Stimulated activated memory B cell treated with anti-CD40 and anti-IgM and Interleukin-4, amounts not matched to agents 10 μg/mL and 1 μg/mL and 100 μg/mL, for 72 hours (primary cell): ENCODE results near the gene KIRREL1.
A peak's percentile ranks its signal among the peaks of the same experiment; 100 is the strongest.

Source experiments
- ATAC-seq: fragments of 150-1000 bp; cut with Tn5 transposase; 2 replicates; pipeline ENCODE4 v1.10.0; 2021
- H3K27ac Mint-ChIP-seq: one replicate; pipeline ENCODE4 v1.8.0; 2022; ENCODE audit warnings: mild to moderate bottlenecking, mixed read lengths
- H3K27me3 Mint-ChIP-seq: one replicate; pipeline ENCODE4 v1.8.0; 2022; ENCODE audit warnings: mixed read lengths
- H3K36me3 Mint-ChIP-seq: one replicate; pipeline ENCODE4 v1.8.0; 2022; ENCODE audit warnings: mixed read lengths
- H3K4me1 Mint-ChIP-seq: one replicate; pipeline ENCODE4 v1.8.0; 2022; ENCODE audit warnings: mixed read lengths
- H3K4me3 Mint-ChIP-seq: one replicate; pipeline ENCODE4 v1.8.0; 2022; ENCODE audit warnings: mild to moderate bottlenecking, moderate library complexity, mixed read lengths
- H3K9me3 Mint-ChIP-seq: one replicate; pipeline ENCODE4 v1.8.0; 2022; ENCODE audit warnings: mixed read lengths

KIRREL1 gene

DNA sequence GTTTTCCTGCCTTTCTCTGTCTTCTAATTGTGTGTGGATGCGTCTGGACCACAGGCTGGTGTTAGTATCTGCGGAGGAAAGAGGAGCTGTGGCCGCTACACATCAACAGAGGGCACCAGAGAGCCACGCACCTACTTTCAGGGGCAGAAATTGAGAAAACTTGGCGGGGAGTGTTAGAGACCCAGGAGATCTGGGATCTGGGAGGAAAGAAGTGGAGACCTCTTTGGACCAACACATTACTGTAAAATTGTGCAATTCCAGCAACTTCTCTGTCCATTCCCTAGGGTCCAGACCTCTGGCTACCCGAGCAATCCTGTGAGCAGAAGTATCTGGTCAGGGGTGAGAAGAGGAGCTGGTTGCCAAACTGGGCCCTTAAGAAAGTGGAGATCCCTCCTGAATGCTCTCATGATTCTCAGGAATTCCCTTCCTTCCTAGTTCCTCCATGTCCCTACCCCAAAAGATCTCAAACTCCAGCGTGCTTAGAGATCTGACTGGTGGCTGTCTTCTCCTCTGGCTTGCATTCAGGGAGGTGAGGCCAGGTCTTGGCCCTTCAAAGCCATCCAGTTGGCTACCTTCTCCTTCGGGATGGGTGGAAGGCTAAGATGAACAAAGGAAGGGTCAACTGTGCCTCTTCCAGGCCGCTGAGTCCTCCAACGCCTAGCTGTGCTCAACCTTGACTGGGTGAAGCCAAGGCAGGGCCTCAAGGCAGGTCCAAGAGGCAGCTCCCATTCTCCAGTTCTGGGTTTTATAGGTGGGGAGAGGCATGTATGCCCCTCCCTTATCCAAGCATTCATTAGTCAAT lies 1.2 kb upstream of the KIRREL1 start:
- Mint-ChIP-seq H3K27ac (no peak overlapping the region), H3K4me3 (peak overlapping the region; percentile 7), H3K36me3 (no peaks in the 10 kb centered on the region), H3K9me3 (no peaks in the 10 kb centered on the region), H3K27me3 (peaks cover 74% of the 10 kb centered on the region), H3K4me1 (peaks cover 13% of the 10 kb centered on the region)
- ATAC-seq, result peak; percentile 65

DNA sequence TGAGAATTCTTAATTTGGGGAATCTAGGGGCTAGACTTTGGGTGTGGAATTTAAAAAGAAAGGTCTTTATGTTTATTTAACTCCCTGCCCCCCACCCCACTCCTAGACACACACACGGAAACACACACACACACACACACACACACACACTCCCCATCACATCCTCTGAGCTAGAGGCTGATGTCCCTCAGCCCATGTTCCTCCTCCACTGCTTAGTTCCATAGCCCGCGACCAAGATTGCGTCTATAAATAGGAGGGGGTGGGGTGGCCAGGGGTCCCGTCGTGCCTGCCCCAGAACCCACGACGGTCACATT lies 655 bp upstream of the KIRREL1 start:
- Mint-ChIP-seq H3K4me3 (peak overlapping the region; percentile 79), H3K36me3 (no peaks in the 10 kb centered on the region), H3K27me3 (peaks cover 70% of the 10 kb centered on the region), H3K9me3 (no peaks in the 10 kb centered on the region), H3K4me1 (peaks cover 13% of the 10 kb centered on the region), H3K27ac (peak overlapping the region; percentile 46)
- ATAC-seq, result no peak

DNA sequence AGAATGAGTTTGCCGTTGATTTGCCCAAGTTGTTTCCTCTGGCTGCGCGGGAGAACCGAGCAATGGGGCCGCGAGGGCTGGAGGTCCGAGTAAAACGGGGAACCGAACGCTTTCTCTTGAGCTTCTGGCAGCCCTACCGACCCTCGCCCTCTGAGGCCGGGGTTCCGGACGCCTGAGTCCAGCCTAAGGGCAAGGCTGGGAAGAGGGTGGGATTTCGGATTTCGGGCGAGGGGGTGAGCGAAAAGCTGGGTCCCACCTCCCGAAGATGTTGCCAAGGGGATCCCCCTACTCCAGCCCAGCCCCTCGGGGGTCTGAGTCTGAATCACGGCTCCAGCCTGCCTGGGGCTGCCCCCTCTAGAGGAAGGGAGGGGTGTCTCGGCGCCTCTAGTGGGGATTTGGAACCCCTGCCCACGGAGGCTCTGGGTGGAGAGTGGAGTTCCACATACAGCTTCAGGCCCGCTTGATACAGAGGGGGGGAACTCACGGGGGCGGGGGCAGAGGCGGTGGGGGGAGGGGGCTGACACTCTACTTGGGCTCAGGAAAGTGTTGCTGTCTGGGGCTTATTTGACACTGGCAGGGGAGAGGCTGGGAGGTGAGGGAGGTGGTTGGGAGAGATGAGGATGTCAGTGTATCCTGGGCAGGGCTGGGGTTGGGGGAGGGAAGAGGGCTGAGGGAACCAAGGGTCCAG lies 617 bp downstream of the KIRREL1 start:
- H3K4me3 Mint-ChIP-seq, result peak overlapping the region; percentile 22
- peaks cover 13% of the 10 kb centered on the region for H3K4me1 Mint-ChIP-seq
- no peaks in the 10 kb centered on the region for H3K36me3 Mint-ChIP-seq
- H3K27me3 Mint-ChIP-seq, result peaks cover 64% of the 10 kb centered on the region
- ATAC-seq, result no peak
- H3K27ac Mint-ChIP-seq, result no peak overlapping the region
- H3K9me3 Mint-ChIP-seq, result no peaks in the 10 kb centered on the region

DNA sequence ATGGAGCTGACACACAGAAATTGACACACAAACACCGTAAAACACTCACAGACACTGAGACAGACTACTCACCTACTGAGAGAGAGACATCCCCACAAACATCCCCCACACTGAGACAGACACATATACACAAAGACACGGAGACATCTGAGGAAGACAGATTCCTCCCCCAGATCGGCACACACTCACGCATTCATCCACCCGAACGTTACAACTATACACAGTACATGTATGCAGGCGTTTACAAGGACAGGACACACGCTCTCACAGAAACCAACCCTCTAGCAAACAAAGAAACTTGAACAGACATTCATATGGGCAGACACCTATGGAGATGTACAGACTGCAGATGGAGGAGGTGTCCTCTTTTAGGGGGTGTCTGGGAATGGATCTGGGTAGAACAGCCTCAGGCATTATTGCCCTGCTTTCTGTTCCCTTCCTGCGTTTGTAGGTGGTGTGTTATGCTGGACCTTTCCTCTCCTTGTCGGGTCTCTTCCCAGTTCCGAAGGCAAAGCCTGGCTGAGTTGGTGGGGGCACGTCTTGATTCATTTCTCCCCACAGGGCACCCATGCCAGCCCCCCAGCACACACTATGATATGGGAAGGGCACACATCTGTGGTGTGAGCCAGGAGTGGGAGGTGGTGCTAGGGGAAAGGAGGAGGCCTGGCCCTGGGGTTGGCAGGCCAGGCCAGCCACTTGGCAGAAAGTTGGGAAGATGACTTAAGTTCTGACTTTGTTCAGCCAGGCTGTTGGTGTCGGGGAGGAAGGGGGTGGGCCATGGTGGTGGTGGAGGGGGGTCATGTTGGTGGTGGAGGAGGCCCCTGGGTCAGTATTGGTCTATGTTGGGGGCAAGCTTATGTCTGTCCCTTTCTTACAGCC lies 1.5 kb downstream of the KIRREL1 start:
- no peak for ATAC-seq
- Mint-ChIP-seq H3K4me3 (no peak overlapping the region), H3K36me3 (no peaks in the 10 kb centered on the region), H3K27me3 (peaks cover 57% of the 10 kb centered on the region), H3K27ac (no peak overlapping the region), H3K9me3 (no peaks in the 10 kb centered on the region), H3K4me1 (peaks cover 13% of the 10 kb centered on the region)

DNA sequence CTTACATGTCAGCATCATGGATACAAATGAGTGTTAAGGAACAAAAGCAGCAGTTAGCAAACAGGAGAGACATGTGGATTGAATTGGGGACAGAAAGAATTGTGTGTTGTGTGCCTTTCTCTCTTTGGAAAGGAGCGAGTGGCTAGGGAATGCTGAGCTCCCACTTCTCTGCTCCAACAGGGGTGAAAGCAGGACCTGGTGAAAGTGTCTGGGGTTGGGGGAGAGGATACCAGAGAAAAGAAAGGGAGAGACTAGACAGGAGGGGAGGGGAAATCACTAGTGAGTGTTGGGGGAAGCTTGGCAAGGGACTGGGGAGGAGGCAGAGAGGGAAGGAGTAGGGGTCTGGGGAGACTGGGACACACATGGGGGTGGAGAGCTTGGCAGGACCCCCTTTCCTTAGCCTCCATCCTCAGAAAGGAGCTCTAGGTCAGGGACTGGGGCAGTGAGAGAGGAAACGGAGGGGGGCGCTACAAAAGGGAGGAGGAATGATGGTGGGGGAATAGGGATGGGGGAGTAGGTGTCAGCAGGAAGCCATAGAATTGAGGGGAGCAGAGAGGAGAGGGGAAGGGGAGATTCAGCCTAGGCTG lies 2.2 kb downstream of the KIRREL1 start:
- ATAC-seq, result no peak
- H3K4me1 Mint-ChIP-seq, result peaks cover 13% of the 10 kb centered on the region
- H3K27me3 Mint-ChIP-seq, result peaks cover 50% of the 10 kb centered on the region
- no peaks in the 10 kb centered on the region for H3K9me3 Mint-ChIP-seq
- H3K36me3 Mint-ChIP-seq, result no peaks in the 10 kb centered on the region
- H3K27ac Mint-ChIP-seq, result no peak overlapping the region
- H3K4me3 Mint-ChIP-seq, result no peak overlapping the region

DNA sequence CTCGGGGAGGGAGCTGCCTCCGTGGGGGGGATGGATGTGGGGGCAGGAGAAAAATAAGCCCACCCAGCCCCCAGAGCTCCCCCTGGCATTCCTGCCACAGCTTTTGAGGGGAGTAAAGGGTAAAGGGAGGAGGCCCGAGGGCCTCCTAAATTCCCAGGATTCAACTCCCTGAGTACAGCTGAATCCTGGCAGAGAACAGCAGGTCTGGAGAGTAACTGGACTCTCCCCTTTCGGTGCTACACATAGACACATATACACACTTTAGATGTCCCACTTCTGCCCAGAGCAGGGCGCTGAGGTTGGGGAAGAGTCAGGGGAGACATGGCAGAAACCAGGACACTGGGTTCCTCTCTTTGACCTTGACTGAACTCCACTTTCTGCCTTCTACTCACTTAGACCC lies 3.0 kb downstream of the KIRREL1 start:
- Mint-ChIP-seq H3K4me3 (no peak overlapping the region), H3K9me3 (no peaks in the 10 kb centered on the region), H3K27me3 (peaks cover 42% of the 10 kb centered on the region), H3K36me3 (no peaks in the 10 kb centered on the region), H3K4me1 (peaks cover 13% of the 10 kb centered on the region), H3K27ac (no peak overlapping the region)
- no peak for ATAC-seq

DNA sequence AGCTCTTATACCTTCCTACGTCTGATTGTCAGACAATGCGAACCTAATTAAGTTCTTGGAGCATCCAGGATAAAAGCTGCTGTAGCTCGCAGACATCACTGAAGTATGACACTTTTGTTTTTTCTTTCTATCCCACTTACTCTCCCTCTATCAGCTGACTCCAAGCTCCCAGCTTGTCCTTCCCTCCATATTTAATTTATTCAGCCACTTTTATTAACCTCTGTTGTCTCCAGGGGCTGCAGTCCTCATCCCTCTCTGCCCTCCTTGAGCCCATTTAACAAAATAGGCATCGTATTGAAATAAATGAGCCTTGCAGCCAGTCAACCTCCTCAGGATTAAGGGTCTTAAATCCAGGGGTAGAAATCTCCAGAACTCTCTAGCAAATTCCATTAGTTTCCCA lies 7.1 kb downstream of the KIRREL1 start:
- Mint-ChIP-seq H3K36me3 (no peaks in the 10 kb centered on the region), H3K4me3 (no peak overlapping the region), H3K4me1 (no peaks in the 10 kb centered on the region), H3K9me3 (no peaks in the 10 kb centered on the region), H3K27me3 (peaks cover 9% of the 10 kb centered on the region), H3K27ac (no peak overlapping the region)
- no peak for ATAC-seq

DNA sequence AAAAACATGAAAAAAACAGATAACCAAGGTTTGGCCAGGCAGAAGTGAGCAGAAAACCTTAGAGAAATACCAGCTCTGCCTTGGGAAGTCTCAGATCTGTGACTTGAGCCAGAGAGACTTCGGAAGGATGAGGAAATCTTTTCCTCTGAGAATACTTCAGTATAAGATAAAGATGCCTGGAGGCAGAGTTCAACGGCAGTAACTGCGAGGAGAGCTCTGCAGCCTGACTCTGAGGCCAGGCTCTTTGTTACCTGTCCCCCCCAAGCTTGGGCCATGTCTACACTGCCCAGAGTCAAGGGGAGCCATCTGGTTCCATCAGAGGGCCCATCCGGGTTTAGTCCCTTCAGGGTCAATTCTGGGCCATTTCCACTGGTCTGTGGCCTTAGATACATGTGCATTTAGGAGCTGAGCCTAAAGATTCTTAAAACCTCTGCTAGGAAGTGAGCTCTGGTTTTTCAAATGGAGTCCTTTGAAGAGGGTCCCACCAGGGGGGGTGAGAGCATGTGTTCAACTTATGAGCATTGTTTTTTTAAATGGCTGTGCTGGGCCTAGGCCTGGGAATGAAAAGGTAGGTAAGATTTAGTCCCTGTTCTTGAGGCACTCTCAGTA lies 8.7 kb downstream of the KIRREL1 start:
- no peaks in the 10 kb centered on the region for H3K9me3 Mint-ChIP-seq
- peaks cover 19% of the 10 kb centered on the region for H3K27me3 Mint-ChIP-seq
- no peak overlapping the region for H3K27ac Mint-ChIP-seq
- no peaks in the 10 kb centered on the region for H3K36me3 Mint-ChIP-seq
- H3K4me1 Mint-ChIP-seq, result no peaks in the 10 kb centered on the region
- no peak for ATAC-seq
- H3K4me3 Mint-ChIP-seq, result no peak overlapping the region

DNA sequence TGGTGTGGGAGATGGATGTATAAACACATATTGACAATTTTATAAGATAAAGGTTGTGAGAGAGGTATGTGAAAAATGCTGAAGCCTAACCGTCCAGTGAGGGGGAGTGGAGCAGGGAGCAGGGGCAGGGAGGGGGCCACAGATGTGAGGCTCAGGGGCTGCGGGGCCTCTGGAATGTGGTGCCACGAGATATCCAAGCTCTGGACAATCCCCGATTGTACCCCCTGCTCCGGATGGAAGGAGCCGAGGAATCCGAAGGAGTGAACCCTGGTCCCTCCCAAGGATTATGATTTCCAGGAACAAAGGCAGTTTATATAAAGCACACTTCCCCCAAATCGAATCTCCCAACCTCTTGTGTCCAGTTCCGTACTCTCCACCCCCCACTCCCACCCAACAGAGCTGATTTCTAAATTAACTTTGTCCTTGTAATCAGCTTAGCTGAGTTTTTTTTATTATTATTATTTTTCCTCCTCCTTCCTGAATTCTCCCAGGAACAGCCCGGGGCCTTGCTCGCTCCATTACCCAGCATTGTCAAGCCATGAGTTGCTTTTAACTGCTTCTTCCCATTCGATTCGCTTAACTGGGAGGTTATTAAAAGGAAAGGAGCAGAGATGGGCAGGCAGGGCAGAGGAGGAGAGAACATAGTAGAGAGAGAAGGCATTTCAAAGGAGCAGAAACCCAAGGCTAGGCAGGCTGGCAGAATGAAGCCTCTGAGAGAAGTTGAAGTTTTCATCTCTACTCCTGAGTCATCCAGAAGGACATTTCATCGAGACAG lies 9.4 kb downstream of the KIRREL1 start:
- no peak overlapping the region for H3K4me3 Mint-ChIP-seq
- ATAC-seq, result no peak
- H3K4me1 Mint-ChIP-seq, result no peaks in the 10 kb centered on the region
- peaks cover 26% of the 10 kb centered on the region for H3K27me3 Mint-ChIP-seq
- no peak overlapping the region for H3K27ac Mint-ChIP-seq
- no peaks in the 10 kb centered on the region for H3K36me3 Mint-ChIP-seq
- H3K9me3 Mint-ChIP-seq, result no peaks in the 10 kb centered on the region

DNA sequence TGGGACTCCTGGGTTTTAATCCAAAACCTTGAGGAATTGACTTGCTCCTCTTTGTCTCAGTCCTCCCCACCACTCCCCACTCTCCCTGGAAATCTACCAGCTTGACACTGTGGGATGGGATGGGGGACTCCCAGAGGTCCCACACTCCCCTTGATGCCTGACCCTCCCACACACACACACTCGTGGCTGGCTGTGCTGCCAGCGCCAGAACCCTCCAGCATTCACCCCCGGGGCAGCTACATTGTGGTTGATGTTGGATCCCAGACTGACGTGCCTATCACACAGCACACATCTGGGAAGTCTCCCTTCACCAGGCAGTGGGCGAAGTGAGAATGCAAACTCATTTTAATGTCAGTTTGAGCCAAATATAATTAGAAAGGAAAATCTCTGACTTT lies 10.0 kb downstream of the KIRREL1 start:
- no peaks in the 10 kb centered on the region for H3K36me3 Mint-ChIP-seq
- H3K4me3 Mint-ChIP-seq, result no peak overlapping the region
- H3K27ac Mint-ChIP-seq, result no peak overlapping the region
- no peak for ATAC-seq
- no peaks in the 10 kb centered on the region for H3K9me3 Mint-ChIP-seq
- peaks cover 32% of the 10 kb centered on the region for H3K27me3 Mint-ChIP-seq
- H3K4me1 Mint-ChIP-seq, result no peaks in the 10 kb centered on the region

DNA sequence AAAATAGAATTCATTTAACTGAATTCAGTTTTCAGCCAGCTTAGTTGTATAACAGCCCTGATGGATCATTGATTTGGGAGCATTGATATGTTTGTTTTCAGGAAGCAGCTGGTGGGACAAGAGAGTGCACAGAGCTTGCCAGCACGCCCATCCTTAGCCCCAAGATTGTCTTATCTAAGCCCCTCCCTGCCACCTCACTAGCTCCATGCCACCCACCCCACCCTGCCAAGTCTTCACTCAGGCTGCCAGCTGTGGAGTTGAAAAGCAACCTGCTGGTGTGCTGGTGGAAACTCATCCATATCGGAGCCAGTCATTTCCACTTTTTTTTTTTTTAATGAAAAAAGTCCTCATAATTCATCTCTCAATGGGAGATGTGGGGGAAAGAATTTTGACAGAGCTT lies 11.8 kb downstream of the KIRREL1 start:
- H3K36me3 Mint-ChIP-seq, result no peaks in the 10 kb centered on the region
- no peaks in the 10 kb centered on the region for H3K4me1 Mint-ChIP-seq
- H3K9me3 Mint-ChIP-seq, result no peaks in the 10 kb centered on the region
- H3K27me3 Mint-ChIP-seq, result peaks cover 36% of the 10 kb centered on the region
- no peak for ATAC-seq
- H3K4me3 Mint-ChIP-seq, result no peak overlapping the region
- H3K27ac Mint-ChIP-seq, result no peak overlapping the region

DNA sequence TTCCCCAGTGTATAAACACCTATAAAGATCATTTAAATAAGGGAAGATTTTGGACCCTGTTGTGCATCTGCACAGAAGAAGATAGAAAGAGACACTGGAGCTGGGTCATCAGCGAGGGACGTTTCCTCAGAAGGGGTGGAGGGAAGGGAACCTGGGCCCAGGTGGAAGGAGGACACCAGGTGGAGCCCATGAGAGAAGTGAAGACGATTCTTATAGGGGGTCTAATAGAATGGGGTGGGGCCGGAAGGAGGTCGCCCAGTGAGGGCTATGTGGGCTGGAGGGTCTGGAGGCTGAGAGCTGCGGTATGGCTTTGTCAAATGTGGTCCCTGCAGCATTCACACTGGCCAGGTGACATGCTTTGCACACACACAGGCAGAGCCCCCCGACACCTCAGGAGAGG lies 13.7 kb downstream of the KIRREL1 start:
- peaks cover 52% of the 10 kb centered on the region for H3K27me3 Mint-ChIP-seq
- H3K4me1 Mint-ChIP-seq, result no peaks in the 10 kb centered on the region
- no peaks in the 10 kb centered on the region for H3K9me3 Mint-ChIP-seq
- ATAC-seq, result no peak
- H3K36me3 Mint-ChIP-seq, result no peaks in the 10 kb centered on the region
- H3K4me3 Mint-ChIP-seq, result no peak overlapping the region
- no peak overlapping the region for H3K27ac Mint-ChIP-seq

DNA sequence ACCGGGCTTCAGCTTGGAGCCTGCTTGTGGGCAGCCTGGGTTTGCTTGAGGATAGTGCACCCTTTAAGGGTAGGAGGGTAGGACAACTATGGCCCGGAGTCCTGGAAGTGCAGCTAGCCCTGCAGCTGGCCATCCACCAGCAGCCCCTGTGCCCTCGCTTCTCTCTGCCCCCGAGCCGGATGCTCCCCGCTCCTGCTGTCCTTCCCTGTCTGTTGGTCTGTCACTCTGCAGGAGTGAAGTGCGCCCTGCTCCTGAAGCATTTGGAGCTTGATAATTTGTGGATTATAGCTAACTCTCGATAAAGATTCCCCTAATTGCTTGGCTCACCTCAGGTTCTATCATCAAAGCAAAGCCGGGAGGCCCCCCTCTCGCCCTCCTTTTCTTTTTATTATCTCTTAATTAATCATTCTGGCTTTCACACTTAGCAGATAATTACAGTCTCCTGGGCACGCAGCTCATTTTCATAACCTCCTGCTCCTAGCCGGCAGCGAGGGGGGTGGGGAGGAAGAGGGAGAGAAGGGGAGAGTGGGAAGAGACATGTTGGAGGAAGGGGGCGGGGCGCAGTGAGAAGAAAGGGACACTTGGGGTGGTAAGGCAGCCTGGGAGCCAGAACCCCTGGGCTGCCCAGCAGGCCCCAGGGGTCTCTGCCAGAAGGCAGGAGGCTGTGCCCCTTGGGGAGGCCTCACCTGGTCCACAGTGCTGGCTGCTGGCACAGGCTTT lies 14.4 kb downstream of the KIRREL1 start:
- Mint-ChIP-seq H3K9me3 (no peaks in the 10 kb centered on the region), H3K27me3 (peaks cover 52% of the 10 kb centered on the region), H3K4me1 (no peaks in the 10 kb centered on the region), H3K27ac (no peak overlapping the region), H3K4me3 (no peak overlapping the region), H3K36me3 (no peaks in the 10 kb centered on the region)
- ATAC-seq, result no peak

DNA sequence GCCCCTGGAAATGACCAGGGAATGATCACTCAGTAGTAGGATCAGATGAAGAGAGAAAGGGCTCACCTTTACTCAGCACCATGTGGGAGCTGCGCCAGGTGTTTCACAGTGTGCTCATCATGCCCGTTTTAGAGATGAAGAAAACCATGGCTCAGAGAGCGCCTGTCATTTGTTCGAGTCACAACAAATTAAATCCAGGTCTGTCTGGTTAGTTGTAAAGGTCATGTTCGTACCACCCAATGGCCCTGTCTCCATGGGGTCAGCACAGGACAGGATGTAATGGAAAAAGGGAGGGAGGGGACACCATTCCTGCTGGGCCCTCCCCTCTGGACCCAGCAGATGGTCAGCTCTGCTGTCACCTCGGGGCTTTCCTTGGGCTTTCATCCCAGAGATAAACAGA lies 15.2 kb downstream of the KIRREL1 start:
- H3K9me3 Mint-ChIP-seq, result no peaks in the 10 kb centered on the region
- no peak overlapping the region for H3K4me3 Mint-ChIP-seq
- no peak for ATAC-seq
- H3K36me3 Mint-ChIP-seq, result no peaks in the 10 kb centered on the region
- H3K27ac Mint-ChIP-seq, result no peak overlapping the region
- H3K4me1 Mint-ChIP-seq, result no peaks in the 10 kb centered on the region
- peaks cover 60% of the 10 kb centered on the region for H3K27me3 Mint-ChIP-seq
